ENCODE data around the gene SCN4A. TPM values are rescaled to one million over a fixed set of nuclear protein-coding genes. Genes with fewer than 3 reads are reported as not detected.
"Not testable (repeated sequence)": the region's sequence is repeated elsewhere in the genome, so short reads cannot be mapped to it uniquely, and the experiment has no call there.

Gene SCN4A
- total and polyA plus RNA-seq, 2 donors = 0.19 to 0.46 TPM

GRCh38 chr17:63907161-63907778, 65.4 kb downstream of the SCN4A start:
- not testable (repeated sequence) for H3K36me3 ChIP-seq (ENCODE audit: control insufficient read depth in 2 of 2, insufficient read depth in 2 of 2, low read length in 1 of 2); H3K27me3 ChIP-seq (ENCODE audit: control insufficient read depth in 2 of 2, insufficient read depth in 1 of 2, low read length in 1 of 2); H3K27ac ChIP-seq (ENCODE audit: low read depth in 1 of 2, low read length in 1 of 2); H3K4me3 ChIP-seq (ENCODE audit: low read length in 2 of 2); H3K9me3 ChIP-seq (ENCODE audit: control insufficient read depth in 2 of 2, insufficient read depth in 1 of 2, low read length in 1 of 2); DNase-seq (ENCODE audit: low read depth in 6 of 9, low spot score in 9 of 9); H3K4me1 ChIP-seq (ENCODE audit: control insufficient read depth in 2 of 2, insufficient read depth in 2 of 2, low read length in 2 of 2)
- 83% methylated on average over 11 of the region's 12 CpGs for WGBS

GRCh38 chr17:63904796-63905195, 67.9 kb downstream of the SCN4A start:
- not testable (repeated sequence) for H3K4me1 ChIP-seq (ENCODE audit: control insufficient read depth in 2 of 2, insufficient read depth in 2 of 2, low read length in 2 of 2); H3K27me3 ChIP-seq (ENCODE audit: control insufficient read depth in 2 of 2, insufficient read depth in 1 of 2, low read length in 1 of 2); H3K9me3 ChIP-seq (ENCODE audit: control insufficient read depth in 2 of 2, insufficient read depth in 1 of 2, low read length in 1 of 2); H3K36me3 ChIP-seq (ENCODE audit: control insufficient read depth in 2 of 2, insufficient read depth in 2 of 2, low read length in 1 of 2); DNase-seq (ENCODE audit: low read depth in 6 of 9, low spot score in 9 of 9); H3K4me3 ChIP-seq (ENCODE audit: low read length in 2 of 2); H3K27ac ChIP-seq (ENCODE audit: low read depth in 1 of 2, low read length in 1 of 2)
- 94% methylated on average over 8 of the region's 8 CpGs for WGBS

GRCh38 chr17:63903787-63904201, 68.9 kb downstream of the SCN4A start:
- WGBS = 27% methylated on average over 5 of the region's 5 CpGs
- not testable (repeated sequence) for DNase-seq (ENCODE audit: low read depth in 6 of 9, low spot score in 9 of 9); H3K27me3 ChIP-seq (ENCODE audit: control insufficient read depth in 2 of 2, insufficient read depth in 1 of 2, low read length in 1 of 2)

GRCh38 chr17:63901971-63902370, 70.7 kb downstream of the SCN4A start:
- not testable (repeated sequence) for DNase-seq (ENCODE audit: low read depth in 6 of 9, low spot score in 9 of 9); H3K27me3 ChIP-seq (ENCODE audit: control insufficient read depth in 2 of 2, insufficient read depth in 1 of 2, low read length in 1 of 2); H3K27ac ChIP-seq (ENCODE audit: low read depth in 1 of 2, low read length in 1 of 2); H3K4me3 ChIP-seq (ENCODE audit: low read length in 2 of 2); H3K36me3 ChIP-seq (ENCODE audit: control insufficient read depth in 2 of 2, insufficient read depth in 2 of 2, low read length in 1 of 2); H3K9me3 ChIP-seq (ENCODE audit: control insufficient read depth in 2 of 2, insufficient read depth in 1 of 2, low read length in 1 of 2); H3K4me1 ChIP-seq (ENCODE audit: control insufficient read depth in 2 of 2, insufficient read depth in 2 of 2, low read length in 2 of 2)
- 97% methylated on average over 2 of the region's 2 CpGs for WGBS

More at GRCh38 chr17:63903787-63904201, 68.9 kb downstream of the SCN4A start:
- not testable (repeated sequence) for H3K36me3 ChIP-seq (ENCODE audit: control insufficient read depth in 2 of 2, insufficient read depth in 2 of 2, low read length in 1 of 2); H3K9me3 ChIP-seq (ENCODE audit: control insufficient read depth in 2 of 2, insufficient read depth in 1 of 2, low read length in 1 of 2); H3K27ac ChIP-seq (ENCODE audit: low read depth in 1 of 2, low read length in 1 of 2); H3K4me1 ChIP-seq (ENCODE audit: control insufficient read depth in 2 of 2, insufficient read depth in 2 of 2, low read length in 2 of 2); H3K4me3 ChIP-seq (ENCODE audit: low read length in 2 of 2)

- H3K27me3 ChIP-seq (ENCODE audit: control insufficient read depth in 2 of 2, insufficient read depth in 1 of 2, low read length in 1 of 2); H3K27ac ChIP-seq (ENCODE audit: low read depth in 1 of 2, low read length in 1 of 2); H3K9me3 ChIP-seq (ENCODE audit: control insufficient read depth in 2 of 2, insufficient read depth in 1 of 2, low read length in 1 of 2); H3K4me3 ChIP-seq (ENCODE audit: low read length in 2 of 2); H3K36me3 ChIP-seq (ENCODE audit: control insufficient read depth in 2 of 2, insufficient read depth in 2 of 2, low read length in 1 of 2); H3K4me1 ChIP-seq (ENCODE audit: control insufficient read depth in 2 of 2, insufficient read depth in 2 of 2, low read length in 2 of 2); DNase-seq (ENCODE audit: low read depth in 6 of 9, low spot score in 9 of 9): not testable (repeated sequence)
- WGBS = 93% methylated on average over 6 of the region's 6 CpGs
These were observed 73.6 kb downstream of the SCN4A start for GRCh38 chr17:63898899-63899798.

GRCh38 chr17:63896524-63897354, 76.0 kb downstream of the SCN4A start, which contains the start of gene CSH1:
TSS of gene CSH1 (minus strand) at chr17:63896574. CDS start at chr17:63896511, 63 bp downstream.
- not testable (repeated sequence) for H3K36me3 ChIP-seq (ENCODE audit: control insufficient read depth in 2 of 2, insufficient read depth in 2 of 2, low read length in 1 of 2); DNase-seq (ENCODE audit: low read depth in 6 of 9, low spot score in 9 of 9); H3K27me3 ChIP-seq (ENCODE audit: control insufficient read depth in 2 of 2, insufficient read depth in 1 of 2, low read length in 1 of 2); H3K27ac ChIP-seq (ENCODE audit: low read depth in 1 of 2, low read length in 1 of 2); H3K9me3 ChIP-seq (ENCODE audit: control insufficient read depth in 2 of 2, insufficient read depth in 1 of 2, low read length in 1 of 2); H3K4me1 ChIP-seq (ENCODE audit: control insufficient read depth in 2 of 2, insufficient read depth in 2 of 2, low read length in 2 of 2); H3K4me3 ChIP-seq (ENCODE audit: low read length in 2 of 2)
- WGBS = 95% methylated on average over 11 of the region's 14 CpGs

DNA sequence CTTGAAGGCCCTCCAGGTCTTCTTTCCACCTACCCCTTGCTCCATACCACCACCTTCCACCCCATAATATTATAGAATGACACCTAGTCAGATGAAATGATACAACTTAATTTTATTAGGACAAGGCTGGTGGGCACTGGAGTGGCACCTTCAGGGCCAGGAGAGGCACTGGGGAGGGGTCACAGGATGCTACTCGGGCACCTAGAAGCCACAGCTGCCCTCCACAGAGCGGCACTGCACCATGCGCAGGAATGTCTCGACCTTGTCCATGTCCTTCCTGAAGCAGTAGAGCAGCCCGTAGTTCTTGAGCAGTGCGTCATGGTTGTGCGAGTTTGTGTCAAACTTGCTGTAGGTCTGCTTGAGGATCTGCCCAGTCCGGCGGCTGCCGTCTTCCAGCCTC, 77.9 kb downstream of the SCN4A start:
- H3K9me3 ChIP-seq (ENCODE audit: control insufficient read depth in 2 of 2, insufficient read depth in 1 of 2, low read length in 1 of 2); H3K4me3 ChIP-seq (ENCODE audit: low read length in 2 of 2); H3K36me3 ChIP-seq (ENCODE audit: control insufficient read depth in 2 of 2, insufficient read depth in 2 of 2, low read length in 1 of 2); H3K27me3 ChIP-seq (ENCODE audit: control insufficient read depth in 2 of 2, insufficient read depth in 1 of 2, low read length in 1 of 2); H3K27ac ChIP-seq (ENCODE audit: low read depth in 1 of 2, low read length in 1 of 2); H3K4me1 ChIP-seq (ENCODE audit: control insufficient read depth in 2 of 2, insufficient read depth in 2 of 2, low read length in 2 of 2); DNase-seq (ENCODE audit: low read depth in 6 of 9, low spot score in 9 of 9): not testable (repeated sequence)
- WGBS = 98% methylated on average over 10 of the region's 10 CpGs

GRCh38 chr17:63894021-63894420, 78.7 kb downstream of the SCN4A start:
- not testable (repeated sequence) for H3K27ac ChIP-seq (ENCODE audit: low read depth in 1 of 2, low read length in 1 of 2); H3K36me3 ChIP-seq (ENCODE audit: control insufficient read depth in 2 of 2, insufficient read depth in 2 of 2, low read length in 1 of 2); H3K27me3 ChIP-seq (ENCODE audit: control insufficient read depth in 2 of 2, insufficient read depth in 1 of 2, low read length in 1 of 2); H3K4me3 ChIP-seq (ENCODE audit: low read length in 2 of 2); DNase-seq (ENCODE audit: low read depth in 6 of 9, low spot score in 9 of 9); H3K4me1 ChIP-seq (ENCODE audit: control insufficient read depth in 2 of 2, insufficient read depth in 2 of 2, low read length in 2 of 2); H3K9me3 ChIP-seq (ENCODE audit: control insufficient read depth in 2 of 2, insufficient read depth in 1 of 2, low read length in 1 of 2)
- WGBS = 92% methylated on average over 3 of the region's 3 CpGs

All from thymus (tissue), 11 donors.